ENCODE results near the gene PSMD11.
"Not testable (repeated sequence)": the region's sequence is repeated elsewhere in the genome, so short reads cannot be mapped to it uniquely, and the experiment has no call there.

PSMD11 gene

GRCh38 chr17:32444301-32445073 is at the start of gene PSMD11:
TSS of gene PSMD11 (plus strand) at chr17:32444510. CDS start at chr17:32444524, 14 bp downstream.
- peak; percentile 97 for DNase-seq

DNA sequence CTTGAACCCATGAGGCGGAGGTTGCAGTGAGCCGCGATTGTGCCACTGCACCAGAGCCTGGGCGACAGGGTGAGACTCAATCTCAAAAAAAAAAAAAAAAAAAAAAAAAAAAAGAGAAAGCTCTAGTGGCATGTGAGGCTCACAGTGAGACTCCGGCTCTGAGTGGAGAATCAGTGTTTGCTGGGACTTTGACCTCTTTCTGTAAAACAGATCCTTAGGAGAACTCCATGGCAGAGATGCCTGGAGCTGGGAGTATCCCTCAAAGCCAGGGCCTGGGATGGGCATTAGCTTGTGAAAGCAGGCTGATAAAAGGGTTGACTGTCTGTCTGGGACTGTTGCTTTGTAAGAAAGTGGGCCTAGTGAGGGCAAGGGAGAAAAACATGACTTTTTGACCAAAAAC is 48.0 kb upstream of the PSMD11 start:
- no peak for DNase-seq

GRCh38 chr17:32398946-32399345 is 45.4 kb upstream of the PSMD11 start:
- DNase-seq: no peak

- DNase-seq: not testable (repeated sequence)
Measured at GRCh38 chr17:32410085-32410484, 34.2 kb upstream of the PSMD11 start.

DNA sequence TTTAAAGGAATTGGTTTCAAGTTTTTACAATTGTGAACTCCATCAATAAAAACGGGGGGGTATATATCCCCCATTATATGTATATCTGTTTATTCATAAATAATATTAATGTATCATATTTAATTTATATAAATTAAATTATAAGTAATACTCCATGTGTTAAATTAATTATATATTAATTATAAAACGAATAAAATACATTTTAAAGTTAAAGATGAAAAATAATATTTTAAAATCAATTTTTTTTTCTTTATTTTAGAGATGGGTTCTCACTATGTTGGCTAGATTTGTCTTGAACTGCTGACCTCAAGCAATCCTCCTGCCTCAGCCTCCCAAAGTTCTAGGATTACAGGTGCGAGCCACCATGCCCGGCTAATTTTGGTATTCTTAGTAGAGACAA is 17.4 kb upstream of the PSMD11 start:
- DNase-seq: no peak

DNA sequence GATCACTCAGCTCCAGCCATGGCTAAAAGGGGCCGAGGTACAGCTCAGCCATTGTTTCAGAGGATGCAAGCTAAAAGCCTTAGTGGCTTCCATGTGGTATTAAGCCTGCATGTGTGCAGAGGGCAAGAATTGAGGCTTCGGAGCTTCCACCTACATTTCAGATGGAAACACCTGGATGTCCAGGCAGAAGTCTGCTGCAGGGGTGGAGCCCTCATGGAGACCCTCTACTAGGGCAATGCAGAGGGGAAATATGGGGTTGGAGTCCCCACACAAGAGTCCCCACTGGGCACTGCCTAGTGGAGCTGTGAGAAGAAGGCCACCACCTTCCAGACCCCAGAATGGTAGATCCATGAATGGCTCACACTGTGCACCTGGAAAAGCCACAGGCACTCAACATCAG is 14.7 kb upstream of the PSMD11 start:
- no peak for DNase-seq

DNA sequence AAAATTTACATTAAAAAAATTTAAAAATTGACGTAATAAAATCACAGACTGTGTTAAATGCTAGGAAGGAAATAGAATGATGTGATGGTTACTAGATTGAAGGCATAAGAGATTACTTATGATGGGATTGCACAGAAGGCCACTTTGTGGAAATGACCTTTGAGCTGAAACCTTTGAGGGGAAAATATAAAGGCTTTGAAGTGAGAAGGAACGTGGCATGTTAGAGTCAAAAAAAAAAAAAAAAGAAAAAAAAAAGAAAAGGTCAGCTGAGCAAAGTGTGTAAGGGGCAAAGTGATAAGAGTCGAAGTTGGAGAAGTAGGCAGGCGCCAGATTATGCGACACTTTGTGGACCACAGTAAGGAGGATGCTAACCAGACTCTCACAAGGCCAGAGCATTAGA is 3.6 kb upstream of the PSMD11 start:
- no peak for DNase-seq

DNA sequence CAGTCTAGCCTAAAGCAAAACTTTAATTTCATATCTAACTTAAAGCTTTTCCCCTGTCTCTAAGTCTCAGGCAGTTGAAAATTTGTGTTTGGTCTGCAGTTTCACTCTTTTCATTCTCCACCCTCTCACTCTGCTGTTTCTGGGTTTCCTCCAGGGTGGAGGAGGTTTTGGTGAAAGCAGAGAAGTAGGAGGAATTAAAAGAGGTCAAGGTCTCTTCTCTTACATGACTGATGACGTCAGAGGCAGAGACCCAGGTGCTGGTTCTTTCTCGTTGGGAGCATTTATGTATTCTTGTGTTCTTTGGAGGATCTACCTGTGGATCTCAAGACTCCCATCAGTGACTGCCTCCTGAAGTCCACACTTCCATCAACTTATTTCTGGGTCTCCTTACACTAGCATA is 2.4 kb upstream of the PSMD11 start:
- no peak for DNase-seq

DNA sequence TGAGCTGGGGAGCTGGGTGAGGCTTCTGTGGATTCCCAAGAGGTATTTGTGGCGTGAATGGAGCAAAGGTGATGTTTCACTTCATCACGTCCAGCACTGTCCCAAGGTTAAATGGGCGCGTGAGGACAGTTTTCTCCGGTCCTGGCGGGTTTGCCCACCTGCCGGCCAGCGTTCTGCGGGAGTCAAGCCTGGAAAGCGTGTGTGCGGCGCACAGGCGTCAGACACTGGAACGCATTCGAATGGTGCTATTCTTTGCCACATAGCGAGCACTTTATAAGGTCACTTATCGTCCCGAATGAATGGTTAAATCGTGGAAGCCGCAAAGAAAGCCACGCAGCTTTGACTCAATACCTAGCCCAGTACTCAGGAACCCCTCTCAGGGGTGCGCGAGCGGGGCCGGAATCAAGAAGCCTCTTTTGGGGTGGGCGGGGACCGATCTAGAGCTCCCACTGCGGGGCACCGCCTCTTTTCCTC is 446 bp upstream of the PSMD11 start:
- no peak for DNase-seq

DNA sequence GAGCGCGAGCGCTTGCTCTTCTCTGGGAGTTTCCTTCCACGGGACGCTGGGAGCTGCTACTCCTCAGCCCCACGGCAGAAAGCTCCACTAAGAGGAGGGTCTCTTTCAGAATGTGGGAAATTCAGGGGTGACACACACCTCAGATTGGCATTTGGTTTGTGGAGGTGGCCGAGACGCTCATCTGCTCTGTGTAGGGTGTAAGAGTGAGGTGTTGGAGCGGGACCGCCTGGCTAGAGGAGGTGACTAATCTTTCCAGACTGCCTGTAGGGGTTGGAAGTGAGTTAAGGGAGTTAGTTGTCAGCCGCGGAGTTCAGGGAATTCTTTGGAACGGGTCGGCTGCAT is 735 bp downstream of the PSMD11 start:
- DNase-seq: peak; percentile 70

GRCh38 chr17:32445497-32445896 is 1.2 kb downstream of the PSMD11 start:
- DNase-seq: no peak

DNA sequence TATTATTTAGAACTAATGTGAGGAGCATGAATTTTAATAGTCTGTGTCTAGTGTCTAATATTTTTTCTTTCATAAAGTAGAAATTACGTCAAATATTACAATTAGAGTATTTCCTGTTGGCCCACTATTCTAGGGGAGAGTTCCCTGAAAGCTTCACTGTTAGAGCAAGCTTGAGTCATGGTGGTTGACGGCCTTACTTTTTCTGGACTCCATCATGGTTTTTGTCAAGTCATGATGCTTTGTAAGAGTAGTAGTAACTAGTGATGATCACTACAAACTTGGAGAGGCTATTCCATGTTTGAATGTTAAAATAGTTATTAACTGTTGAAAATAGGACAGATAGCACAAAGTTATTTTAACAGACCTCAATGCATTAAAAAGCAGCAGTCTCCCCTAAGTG is 1.7 kb downstream of the PSMD11 start:
- peak; percentile 17 for DNase-seq

GRCh38 chr17:32446949-32447348 is 2.6 kb downstream of the PSMD11 start:
- no peak for DNase-seq

DNA sequence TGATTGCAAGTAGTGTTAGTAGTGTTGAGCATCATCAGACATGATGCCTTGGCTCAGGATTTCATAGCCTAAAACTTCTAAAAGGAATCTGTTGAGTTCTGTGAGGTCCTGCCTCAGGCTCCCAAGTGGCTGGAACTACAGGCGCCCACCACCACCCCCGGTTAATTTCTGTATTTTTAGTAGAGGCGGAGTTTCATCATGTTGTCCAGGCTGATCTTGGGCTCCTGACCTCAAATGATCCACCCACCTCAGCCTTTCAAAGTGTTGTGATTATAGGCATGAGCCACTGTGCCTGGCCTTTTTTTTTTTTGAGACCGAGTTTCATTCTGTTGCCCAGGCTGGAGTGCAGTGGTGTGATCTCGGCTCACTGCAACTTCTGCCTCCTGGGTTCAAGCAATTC is 5.7 kb downstream of the PSMD11 start:
- DNase-seq: no peak

DNA sequence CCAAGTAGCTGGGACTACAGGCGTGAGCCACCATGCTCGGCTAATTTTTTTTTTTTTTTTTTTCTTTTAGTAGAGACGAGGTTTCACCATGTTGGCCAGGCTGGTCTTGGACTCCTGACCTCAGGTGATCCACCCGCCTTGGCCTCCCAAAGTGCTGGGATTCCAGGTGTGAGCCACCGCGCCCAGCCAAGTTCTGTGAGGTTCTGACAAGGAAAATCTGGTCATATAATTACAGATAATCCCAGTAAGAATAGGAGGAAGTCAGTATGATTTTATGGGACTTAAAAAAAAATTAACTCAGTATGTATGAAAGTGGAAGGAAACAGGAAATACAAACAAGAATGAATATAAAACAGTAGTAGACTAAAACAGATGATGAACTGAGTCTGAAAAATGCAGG is 6.1 kb downstream of the PSMD11 start:
- not testable (repeated sequence) for DNase-seq

- no peak for DNase-seq
Measured at GRCh38 chr17:32451879-32452278, 7.6 kb downstream of the PSMD11 start.

DNA sequence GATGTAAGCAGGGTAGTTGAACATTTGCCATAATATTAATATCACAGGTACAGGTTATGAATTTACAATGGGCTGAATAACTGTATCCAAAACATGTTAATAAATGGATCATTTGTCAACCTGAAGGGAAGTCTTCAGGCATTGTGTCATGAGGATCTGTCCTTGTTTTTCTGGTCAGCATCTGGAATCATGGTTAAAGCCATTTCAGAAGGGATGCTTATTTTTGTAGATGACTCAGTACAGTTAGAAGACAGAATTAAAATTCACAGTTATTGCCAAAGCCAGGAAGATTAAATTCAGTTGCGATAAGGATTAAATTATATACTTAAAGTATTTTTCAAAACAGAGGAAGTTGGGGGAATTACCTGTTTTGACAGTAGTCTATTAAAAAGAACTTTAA is 8.0 kb downstream of the PSMD11 start:
- DNase-seq: no peak

DNA sequence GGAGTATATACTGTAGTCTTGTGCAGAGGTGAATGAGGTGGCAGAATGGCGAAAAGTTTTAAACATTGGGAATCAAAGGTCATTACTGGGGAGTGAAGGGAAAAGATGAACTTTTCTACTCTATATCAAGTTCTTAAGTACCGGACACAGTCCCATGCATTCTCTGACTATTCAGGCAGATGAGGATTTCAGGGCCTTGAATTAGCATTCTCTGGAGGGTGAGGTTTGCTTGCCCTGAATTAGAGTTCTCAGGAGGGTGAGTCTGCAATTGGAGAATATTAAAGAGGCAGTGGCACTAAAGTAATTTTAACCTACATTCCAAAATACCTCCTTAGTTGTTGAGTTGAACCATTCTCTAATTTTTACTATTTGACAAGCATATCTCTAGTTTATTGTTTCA is 9.1 kb downstream of the PSMD11 start:
- DNase-seq: no peak

DNA sequence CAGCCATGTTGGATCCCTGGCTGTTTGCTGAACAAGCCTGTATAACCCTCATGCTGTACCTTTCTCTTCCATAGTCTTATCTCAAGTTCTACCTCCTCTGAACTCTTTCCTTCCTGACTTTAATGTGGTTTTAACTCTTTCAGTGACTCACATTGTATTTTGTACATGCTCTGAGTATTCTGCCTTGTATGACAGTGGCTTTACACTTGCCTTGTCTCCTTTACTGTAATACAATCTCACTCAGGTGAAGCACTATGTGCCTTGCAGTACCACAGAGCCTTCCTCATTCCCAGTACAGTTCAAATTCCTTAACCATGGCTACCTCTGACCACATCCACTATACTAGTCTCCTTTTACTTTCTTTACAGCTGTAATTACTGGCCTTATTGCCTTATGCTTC is 14.1 kb downstream of the PSMD11 start:
- no peak for DNase-seq

DNA sequence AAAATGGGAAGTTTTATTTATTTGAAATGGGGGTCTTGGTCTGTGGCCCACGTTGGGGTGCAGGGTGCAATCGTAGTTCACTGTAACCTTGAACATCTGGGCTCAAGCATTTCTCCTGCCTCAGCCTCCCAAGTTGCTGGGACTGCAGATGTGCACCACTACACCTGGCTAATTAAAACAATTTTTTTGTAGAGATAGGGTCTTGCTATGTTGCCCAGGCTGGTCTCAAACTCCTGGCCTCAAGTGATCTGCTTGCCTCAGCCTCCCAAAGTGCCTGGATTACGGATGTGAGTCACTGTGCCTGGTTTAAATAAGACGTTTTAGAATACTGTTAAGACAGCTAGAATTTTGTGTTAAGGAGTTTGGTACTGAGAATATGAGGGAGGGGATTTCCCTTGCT is 15.7 kb downstream of the PSMD11 start:
- DNase-seq: no peak

DNA sequence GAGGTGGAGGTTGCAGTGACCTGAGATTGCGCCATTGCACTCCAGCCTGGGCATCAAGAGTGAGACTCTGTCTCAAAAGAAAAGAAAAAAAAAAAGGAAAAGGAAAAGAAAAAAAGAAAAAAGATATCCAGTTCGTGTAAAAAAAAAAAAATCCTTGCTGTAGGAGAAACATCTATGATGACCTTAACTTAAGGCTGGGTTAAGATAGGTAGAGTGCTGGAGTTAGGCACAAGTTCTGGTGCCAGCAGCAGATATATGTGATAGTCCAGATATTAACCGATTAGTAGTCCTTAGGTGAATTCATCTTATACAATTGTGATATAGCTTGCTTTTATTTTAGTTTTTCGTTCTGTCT is 17.2 kb downstream of the PSMD11 start:
- no peak for DNase-seq

DNA sequence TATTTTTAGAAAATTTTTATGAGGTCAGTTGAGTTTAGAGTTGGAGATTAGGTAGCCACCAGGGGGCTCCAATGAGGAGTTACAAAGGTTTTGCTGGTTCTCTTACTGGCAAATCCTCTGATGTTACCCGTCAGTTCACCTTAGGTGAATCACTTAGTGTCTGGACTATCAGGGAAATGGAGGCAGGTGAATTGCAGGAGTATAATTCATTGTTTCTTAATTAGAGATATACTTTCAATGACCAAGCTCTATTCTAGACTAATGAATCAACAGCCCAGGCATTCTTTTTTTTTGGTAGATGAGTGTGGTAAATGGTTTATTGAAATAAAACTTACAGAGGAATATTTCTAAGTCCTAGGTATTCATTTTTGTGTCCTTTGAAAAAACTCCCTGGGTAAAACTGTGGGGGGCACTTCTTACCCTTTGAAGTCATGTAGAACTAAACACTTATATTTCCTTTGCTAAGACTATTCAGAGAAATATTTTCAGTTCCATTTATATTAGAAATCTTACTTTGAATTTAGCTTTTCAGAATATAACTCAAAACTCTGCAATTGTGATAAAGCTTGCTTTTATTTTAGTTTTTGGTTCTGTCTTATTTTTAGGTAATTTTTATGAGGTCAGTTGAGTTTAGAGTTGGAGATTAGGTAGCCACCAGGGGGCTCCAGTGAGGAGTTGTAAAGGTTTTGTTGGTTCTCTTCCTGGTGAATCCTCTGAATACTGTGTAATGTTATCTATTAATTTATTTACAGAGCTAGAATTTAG is 17.7 kb downstream of the PSMD11 start:
- DNase-seq: peak; percentile 55

GRCh38 chr17:32463304-32463703 is 19.0 kb downstream of the PSMD11 start:
- no peak for DNase-seq

DNA sequence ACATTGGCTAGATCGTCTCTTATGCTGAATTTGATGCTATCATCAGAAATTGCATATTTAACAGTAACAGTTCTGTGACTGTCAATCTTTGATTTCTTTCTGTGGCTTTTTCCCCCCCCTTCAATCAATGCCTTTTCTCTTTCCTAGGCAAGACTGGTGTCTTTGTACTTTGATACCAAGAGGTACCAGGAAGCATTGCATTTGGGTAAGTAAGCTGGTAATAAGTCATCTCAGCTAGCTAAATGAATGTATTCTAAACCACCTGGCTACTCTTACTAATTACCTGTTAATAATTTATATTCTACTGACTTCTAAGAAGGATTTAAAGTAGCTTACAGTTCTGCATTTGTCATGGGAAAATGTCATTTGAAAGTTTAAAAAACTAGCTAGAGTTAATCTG is 20.1 kb downstream of the PSMD11 start:
- no peak for DNase-seq

DNA sequence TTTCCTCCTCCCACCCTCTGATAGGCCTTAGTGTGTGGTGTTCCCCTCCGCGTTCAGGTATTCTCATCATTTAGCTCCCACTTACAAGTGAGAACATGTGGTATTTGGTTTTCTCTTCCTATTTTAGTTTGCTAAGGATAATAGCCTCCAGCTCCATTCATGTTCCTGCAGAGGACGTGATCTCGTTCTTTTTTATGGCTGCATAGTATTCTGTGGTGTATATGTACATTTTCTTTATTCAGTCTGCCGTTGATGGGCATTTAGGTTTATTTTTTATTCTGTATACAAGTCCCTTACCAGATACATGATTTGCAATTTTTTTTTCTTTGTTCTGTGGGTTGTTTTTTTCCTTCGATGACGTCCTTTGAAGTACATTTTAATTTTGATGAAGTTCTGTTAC is 23.6 kb downstream of the PSMD11 start:
- no peak for DNase-seq

All from fibroblast of skin of right biceps (primary cell).